Measurements from ENCODE around the gene INTS4.
"Not testable (repeated sequence)": the region's sequence is repeated elsewhere in the genome, so short reads cannot be mapped to it uniquely, and the experiment has no call there.

The INTS4 gene, protein sequence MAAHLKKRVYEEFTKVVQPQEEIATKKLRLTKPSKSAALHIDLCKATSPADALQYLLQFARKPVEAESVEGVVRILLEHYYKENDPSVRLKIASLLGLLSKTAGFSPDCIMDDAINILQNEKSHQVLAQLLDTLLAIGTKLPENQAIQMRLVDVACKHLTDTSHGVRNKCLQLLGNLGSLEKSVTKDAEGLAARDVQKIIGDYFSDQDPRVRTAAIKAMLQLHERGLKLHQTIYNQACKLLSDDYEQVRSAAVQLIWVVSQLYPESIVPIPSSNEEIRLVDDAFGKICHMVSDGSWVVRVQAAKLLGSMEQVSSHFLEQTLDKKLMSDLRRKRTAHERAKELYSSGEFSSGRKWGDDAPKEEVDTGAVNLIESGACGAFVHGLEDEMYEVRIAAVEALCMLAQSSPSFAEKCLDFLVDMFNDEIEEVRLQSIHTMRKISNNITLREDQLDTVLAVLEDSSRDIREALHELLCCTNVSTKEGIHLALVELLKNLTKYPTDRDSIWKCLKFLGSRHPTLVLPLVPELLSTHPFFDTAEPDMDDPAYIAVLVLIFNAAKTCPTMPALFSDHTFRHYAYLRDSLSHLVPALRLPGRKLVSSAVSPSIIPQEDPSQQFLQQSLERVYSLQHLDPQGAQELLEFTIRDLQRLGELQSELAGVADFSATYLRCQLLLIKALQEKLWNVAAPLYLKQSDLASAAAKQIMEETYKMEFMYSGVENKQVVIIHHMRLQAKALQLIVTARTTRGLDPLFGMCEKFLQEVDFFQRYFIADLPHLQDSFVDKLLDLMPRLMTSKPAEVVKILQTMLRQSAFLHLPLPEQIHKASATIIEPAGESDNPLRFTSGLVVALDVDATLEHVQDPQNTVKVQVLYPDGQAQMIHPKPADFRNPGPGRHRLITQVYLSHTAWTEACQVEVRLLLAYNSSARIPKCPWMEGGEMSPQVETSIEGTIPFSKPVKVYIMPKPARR

DNA sequence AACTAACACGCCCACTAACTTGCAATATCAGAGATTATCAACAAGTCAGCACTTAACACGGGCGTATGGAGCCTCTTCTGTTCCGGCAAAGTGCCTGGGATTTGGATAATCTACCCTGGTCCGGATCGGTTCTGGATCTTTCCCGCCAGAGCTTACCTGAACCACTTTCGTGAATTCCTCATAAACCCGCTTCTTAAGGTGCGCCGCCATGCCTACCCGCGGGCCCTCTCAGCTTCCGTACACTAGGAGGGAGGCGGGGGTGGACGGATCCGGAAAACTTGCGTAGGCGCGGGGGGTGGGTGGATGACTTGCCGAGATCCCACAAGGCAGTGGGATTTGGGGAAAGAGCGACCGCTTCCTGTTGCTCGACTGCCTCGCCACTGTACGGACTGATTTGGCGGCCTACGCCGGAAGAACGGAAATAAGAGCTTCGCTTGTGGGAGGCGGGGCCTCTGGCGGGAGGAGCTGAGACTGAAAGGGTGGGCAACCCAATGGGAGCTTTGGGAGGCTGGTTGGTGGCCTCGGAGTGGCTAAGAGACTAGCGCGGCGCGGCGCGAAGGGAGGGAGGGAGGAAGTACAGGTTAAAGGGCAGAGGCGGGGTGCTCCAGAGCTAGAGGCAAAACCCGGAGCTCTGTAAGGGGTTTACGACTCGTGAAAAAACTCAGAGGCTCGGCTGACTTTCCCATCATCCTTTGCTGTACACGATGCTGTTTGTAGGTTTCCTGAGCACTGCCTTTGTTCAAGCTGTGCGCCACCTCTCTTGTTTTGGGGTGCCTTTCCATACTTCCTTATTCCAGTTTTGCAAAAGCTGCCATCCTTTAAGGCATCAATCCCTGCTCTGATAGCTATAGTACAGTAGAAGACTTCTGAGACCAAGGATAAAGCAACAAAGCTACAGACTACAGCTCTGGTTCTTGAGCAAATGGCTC is at the start of gene INTS4:
Gene INTS4 (minus strand): TSS at position 235 of the 929 bp plus-strand sequence. CDS start 25 bp downstream, at position 210.
- DNase-seq, result peak; percentile 97 to 98

DNA sequence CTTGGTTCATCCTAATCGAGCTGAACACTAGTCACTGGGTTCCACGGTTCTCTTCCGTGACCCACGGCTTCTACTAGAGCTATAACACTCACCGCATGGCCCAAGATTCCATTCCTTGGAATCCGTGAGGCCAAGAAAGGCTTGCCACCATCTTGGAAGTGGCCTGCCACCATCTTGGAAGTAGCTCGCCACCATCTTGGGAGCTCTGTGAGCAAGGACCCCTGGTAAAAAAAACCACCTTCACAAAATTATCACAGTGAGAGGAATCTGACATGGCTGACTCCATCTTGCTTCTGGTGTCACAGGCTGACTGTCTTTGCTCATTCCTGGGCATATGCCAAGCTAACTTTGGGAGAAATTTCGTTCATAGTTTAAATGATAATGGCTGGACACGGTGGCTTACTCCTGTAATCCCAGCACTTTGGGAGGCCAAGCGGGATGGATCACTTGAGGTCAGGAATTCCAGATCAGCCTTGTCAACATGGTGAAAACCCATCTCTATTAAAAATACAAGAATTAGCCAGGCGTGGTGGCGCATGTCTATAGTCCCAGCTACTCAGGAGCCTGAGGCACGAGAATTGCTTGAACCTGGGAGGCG is 47.5 kb upstream of the INTS4 start:
- no peak for DNase-seq

GRCh38 chr11:78041380-78041719 is 46.9 kb upstream of the INTS4 start:
- not testable (repeated sequence) for DNase-seq

- DNase-seq, result peak in 1 of 2 donors; percentile 18
These were observed 46.4 kb upstream of the INTS4 start for GRCh38 chr11:78040691-78041379.

DNA sequence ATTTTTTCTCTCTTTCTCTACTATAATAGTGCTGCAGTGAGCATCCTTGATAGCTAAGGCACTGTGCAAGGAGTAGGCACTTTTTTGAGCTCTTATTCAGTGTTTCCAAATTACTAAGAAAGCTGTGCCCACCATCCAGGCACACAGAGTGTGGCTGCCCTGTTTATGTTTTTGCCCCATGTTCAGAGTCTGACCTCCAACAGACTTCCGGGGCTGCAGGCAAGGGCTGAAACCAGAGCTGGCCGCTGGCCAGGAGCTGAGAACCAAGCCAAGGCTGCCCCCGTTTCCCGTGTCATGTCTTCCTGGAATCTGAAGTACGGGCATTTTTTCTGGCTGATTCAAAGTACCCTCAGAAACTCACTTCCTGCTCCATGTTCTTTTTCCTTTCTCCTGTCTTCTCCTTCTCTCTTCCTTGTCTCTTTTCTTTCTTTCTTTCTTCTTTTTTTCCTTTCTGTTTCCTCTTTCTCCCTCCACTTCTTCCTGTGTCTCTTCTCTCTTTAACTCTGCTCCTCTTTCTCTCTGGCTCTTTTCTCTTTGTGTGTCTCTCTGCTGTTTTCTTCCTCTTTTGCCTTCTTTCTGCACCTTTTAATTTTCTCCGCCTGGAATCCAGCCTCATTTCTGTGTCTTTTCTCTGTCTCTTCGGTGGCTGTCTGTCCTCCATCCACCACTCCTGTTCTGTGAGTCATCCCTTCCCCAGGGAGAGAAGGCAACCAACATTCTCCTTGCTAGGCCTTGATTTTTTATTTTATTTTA is 45.6 kb upstream of the INTS4 start:
- DNase-seq, result peak in 1 of 2 donors; percentile 36

GRCh38 chr11:78039391-78039918 is 45.0 kb upstream of the INTS4 start:
- DNase-seq, result no peak

DNA sequence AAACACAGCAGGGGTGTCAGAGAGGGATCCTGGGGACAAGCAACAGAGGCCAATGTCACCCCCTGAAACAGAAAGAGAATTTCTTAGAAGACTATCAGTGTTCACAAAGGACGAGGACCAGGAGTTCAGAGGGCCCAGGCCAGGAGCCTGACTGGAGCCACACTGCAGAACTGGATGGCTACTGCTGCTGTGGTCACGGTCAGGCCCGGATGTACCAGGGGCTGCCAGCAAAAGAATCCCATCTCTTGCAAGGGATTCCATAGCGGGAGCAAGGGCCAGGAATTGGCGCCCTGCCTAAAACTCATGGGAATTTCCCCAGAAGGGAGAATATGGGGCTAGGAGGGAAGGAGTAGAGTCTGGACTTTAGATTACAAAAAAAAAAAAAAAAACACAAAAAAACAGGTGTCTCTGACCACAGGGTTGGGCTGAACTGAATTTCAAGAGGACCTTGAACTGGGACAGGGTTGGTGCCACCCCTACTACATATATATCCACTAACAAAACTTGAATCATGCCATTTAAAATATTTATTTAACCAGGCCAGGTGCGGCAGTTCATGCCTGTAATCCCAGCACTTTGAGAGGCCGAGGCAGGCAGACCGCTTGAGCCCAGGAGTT is 44.3 kb upstream of the INTS4 start:
- no peak for DNase-seq

DNA sequence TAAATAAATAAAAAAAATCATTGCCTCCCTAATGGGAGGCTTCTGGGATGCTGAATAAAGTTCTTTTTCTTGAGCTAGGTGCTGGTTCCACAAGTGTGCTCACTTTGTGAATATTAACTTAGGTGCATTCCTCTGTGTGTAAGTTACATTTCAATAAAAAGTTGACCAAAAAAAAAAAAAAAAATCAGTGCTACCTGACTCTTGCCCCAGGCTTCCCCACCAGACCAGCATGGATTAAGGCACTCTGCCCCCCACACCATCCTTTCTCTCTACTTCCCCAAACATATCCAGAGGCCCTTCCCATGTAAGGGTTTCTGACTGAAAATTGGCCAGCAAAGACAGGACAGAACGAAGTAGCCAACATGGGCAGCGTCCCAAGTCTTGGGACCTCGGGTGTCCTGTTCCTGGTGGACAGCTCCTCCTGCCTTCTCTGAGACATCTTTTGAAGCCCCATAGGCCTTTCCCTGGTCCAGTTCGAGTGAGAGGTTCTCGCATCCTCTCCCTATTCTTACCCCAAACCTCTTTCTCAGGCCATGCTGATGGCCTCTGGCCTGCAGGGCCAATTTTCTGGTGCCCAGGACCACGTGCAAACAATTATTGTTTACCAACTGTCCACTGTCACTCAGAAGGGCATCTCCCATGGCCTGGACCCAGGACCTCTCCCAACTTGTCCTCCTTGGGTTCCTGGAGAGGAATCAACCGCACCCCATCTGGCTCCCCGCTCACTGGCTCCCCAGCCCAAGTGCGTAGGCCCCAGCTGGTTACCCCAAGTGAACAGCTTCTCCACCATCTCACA is 43.6 kb upstream of the INTS4 start:
- no peak for DNase-seq

GRCh38 chr11:78037056-78037455 is 42.6 kb upstream of the INTS4 start:
- DNase-seq, result no peak

DNA sequence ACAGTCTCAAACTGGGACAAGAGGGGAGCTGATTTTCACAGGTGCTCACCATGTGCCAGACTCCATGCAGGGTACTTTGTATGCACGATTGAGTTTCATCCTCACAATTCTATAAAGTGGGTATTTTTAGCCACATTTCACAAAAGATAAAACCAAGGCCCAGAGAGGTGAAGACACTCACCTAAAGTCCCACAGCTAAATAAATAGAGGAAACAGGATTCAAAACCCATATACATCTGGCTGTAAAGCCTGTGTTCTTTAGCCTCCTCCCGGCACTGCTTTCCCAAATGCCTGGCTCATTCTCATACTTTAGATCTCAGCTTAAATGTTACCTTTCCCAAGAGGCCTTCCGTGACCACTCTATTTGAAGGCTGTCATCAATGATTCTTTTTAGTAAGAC is 41.8 kb upstream of the INTS4 start:
- no peak for DNase-seq

DNA sequence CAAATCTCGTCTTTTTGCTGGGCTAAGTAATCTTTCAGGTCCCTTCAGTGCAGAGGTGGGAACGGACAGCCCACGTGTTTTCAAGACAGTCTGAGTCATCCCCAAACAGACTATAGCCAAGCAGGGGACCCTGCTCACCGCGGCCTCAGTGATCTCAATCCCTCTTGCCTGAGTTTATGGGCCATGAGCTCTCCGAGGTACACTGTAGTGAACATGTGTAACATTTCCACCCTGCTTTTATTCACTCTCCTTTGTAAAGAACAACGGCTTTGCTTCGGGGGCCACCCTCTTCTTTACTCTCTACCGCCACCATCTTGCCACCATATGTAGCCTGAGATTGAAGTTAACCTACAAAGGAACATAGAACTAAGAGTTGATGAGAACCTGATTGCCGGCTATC is 40.2 kb upstream of the INTS4 start:
- DNase-seq, result no peak

DNA sequence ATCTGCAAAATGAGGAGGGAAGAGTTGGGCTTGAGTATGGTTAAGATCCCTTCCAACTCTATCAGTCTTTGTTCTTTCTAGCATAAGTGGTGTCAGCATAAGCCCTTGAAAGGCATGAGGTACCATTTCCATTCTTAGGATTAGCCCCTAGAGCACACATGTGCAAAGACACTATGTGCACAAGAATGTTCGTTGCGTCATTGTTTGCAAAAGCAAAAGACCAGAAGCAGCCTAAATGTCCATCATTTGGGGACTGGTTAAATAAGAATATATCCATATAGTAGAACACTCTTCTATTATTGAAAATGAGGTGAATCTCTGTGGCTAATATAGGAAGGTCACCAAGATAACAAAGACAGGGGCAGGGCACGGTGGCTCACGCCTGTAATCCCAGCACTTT is 38.6 kb upstream of the INTS4 start:
- DNase-seq, result no peak

- no peak for DNase-seq
These were observed 37.6 kb upstream of the INTS4 start for GRCh38 chr11:78032090-78032489.

GRCh38 chr11:78031629-78032028 is 37.2 kb upstream of the INTS4 start:
- DNase-seq, result no peak

DNA sequence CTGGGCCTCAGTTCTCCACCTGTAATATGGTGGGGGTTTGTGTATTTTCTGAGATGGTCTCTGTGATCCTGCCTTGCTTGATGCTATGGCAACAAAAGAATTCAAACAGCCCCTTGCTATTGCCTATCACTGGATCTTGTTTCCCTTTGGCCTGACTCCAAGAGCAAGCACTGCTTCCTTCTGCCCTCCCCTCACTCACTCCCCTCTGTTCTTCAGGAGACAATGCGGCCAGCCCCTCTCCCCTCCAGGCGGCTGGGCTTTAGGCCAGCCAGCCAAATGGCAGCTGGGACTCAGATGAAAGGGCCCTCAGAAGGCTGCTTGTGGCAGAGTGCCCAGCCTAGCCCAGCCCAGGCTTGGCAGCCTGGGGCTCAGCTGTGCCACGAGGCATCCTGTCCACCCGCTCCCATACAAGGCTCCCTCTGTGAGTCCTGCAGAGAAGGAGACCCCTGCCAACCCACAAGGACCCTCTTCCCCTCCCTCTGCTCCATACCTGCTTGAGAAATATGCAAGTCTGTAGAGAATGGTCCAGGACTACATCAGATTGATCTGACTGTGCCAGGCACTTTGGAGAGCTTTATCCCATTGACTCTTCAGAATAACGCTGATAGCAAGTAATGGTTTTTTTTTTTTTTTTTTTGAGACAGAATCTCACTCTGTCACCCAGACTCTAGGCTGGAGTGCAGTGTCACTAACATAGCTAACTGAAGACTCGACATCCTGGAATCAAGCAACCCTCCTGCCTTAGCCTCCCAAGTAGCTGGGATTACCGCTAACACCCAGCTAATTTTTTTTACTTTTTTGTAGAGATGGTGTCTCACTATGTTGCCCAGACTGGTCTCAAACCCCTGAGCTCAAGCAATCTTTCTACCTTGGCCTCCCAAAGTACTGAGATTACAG is 36.2 kb upstream of the INTS4 start:
- DNase-seq, result no peak

GRCh38 chr11:78028423-78028822 is 34.0 kb upstream of the INTS4 start:
- DNase-seq, result not testable (repeated sequence)

- no peak for DNase-seq
These were observed 33.3 kb upstream of the INTS4 start for GRCh38 chr11:78027759-78028158.

- DNase-seq, result no peak
These were observed 30.9 kb upstream of the INTS4 start for GRCh38 chr11:78025378-78025777.
